GM19240 (cell line): Measurements from ENCODE around the gene HSPB3.
"Not testable (repeated sequence)": the region's sequence is repeated elsewhere in the genome, so short reads cannot be mapped to it uniquely, and the experiment has no call there.

Experiments
- DNase-seq: peaks from one replicate; pipeline ENCODE4 v3.0.0; 2011; ENCODE audit warnings: low spot score; ENCODE audit not compliant: insufficient read length

HSPB3 gene

DNA sequence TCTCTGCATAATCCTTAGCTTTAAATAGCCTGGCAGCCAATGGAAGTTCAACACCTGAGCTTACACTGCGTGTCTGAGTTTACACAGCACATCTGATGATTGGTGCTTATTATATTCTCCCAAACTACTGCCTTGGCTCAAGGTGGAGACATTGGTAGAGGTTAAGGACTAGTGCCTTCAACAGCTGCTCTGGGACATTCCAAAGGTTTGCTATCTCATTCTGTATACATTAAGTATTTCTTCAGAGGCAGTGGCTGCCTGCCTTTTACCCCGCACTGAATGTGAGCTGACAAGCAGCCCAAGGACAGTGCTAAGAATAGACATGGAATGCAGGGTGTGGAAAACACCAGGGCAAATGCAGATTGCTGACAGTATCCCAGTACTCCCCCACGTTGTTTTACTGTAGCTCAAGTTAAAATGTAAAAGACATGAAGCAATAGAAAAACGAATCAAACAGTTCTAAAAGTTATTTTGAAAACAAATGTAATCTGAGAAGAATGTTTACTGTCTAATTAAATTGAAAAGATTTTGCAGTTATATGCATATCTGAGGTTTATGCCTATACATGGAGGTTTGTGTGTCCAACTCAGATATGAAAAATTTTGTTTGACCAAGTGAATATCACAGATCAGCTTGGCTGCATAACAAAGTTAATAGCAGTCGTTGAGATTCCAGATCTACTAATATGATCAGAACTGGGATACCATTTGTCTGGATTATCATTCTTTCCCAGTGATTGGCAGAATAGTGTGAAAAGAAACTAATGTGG, 1.8 kb downstream of the HSPB3 start:
- DNase-seq: no peak

DNA sequence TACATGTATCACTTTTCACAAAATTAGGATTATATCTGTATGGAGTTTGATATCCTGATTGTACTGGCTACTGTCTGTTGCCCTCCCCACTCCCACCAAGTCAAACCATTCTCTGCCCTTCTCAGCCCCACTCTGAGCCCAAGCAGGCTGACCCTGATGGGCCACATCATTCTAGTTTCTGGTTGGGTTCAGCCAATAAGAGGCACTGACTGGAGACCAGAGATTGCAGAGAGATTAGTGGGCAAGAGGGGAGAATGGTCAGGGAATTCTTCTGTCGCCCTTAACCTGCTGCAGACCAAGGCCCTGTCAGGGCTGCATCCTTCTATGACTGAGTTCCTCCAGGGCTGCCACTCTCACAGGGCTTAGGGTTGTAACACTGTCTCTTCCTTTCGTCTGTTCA, 2.7 kb downstream of the HSPB3 start:
- no peak for DNase-seq

GRCh38 chr5:54460181-54460919, 4.9 kb downstream of the HSPB3 start:
- no peak for DNase-seq

DNA sequence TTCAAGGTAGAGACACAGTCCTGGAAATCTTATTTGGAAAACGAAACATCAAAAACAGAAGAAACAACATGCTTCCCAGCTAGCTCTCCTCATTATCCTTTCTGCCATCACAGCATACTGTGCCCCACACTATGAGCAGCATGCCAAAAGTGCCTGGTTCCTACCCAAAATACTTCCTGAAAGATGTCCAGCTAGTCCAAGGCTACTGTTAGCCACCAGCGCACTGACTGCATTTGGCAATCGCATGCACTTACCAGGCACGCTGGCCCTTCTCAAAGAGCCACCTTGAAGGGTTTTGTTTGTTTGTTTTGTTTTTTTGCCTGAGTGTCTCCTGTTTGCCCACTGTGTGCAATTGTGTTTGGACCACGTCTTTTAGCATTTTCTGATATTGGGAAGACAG, 6.8 kb downstream of the HSPB3 start:
- DNase-seq: no peak

DNA sequence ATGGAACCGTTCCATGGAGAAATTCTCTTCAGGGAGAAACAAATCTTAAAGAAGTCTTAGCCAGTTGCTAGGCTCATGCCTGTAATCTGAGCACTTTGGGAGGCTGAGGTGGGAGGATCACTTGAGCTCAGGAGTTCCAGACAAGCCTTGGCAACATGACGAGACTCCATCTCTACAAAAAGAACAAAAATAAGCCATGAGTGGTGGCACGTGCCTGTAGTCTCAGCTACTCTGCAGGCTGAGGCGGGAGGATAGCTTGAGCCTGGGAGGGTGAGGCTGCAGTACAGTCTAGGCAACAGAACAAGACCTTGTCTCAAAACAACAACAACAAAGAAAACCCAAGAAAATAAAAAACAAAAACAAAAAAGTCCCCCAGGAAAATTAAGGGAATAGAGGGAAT, 8.2 kb downstream of the HSPB3 start:
- DNase-seq: no peak

DNA sequence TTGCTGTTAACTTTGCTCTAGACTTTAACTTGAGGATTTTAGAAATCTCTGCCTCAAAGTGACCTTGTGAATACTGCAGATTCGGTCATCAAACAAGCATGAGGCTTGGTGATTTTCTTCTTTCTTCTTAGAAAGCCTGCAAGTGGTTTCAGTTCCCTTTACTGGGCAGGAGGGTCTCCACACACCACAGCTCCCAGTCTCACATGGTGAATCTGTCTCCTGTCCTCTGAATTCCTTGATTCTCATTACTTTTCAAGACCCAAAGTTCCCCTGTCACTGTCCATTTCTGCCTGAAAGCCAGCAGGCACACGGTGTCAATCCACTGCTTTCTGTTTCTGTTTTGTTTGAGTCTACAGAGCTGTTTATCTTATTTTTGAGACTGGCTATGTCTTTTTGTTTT, 14.1 kb downstream of the HSPB3 start:
- peak; percentile 24 for DNase-seq

- DNase-seq: no peak
Observed at GRCh38 chr5:54470128-54470527, 14.6 kb downstream of the HSPB3 start.

- DNase-seq: no peak
Observed at GRCh38 chr5:54470677-54471076, 15.2 kb downstream of the HSPB3 start.

- no peak for DNase-seq
Observed at GRCh38 chr5:54471398-54471797, 15.9 kb downstream of the HSPB3 start.

DNA sequence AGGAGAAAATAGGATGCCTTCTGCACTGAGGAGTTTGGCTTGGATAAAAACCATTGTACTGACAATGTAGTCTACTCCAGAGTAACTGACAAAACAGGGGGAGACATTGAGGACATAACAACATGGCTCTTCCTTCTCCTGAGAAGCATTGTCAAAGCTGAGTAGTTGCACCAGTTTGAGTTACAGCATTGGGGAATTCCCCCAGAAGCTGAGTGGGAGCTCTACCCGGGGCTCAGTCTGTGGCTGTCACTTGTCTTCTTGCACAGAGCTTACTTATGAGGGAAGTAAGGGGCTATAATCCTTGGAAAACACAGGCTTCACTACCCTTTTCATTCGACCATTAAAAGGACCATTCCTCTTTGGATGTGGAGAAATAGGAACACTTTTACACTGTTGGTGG, 21.2 kb downstream of the HSPB3 start:
- DNase-seq: no peak

DNA sequence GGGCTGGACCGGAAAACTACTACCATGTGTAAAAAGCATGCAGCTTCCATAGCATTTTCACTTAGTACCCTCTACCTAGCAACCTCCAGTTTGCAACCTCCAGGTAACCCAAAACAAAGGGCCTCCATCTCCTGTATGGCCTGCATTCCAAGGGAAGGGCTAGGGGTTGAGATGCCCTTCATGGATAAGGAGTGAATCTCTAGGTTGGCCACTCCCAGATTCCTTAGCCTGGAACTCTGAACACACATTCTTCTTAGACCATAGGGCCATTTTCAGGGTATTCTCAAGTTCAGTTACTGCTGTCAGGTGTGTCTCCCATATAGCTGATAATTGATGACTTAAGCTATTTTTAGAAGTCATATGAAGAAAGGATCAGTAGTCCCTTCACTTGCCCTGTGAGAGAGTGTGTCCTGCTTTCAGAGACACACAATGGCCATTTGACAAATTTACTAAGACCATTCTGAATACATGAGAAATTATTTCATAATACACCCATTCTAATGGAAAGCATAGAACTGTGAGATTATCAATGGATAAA, 22.5 kb downstream of the HSPB3 start:
- DNase-seq: no peak

GRCh38 chr5:54480296-54480695, 24.8 kb downstream of the HSPB3 start:
- DNase-seq: no peak

DNA sequence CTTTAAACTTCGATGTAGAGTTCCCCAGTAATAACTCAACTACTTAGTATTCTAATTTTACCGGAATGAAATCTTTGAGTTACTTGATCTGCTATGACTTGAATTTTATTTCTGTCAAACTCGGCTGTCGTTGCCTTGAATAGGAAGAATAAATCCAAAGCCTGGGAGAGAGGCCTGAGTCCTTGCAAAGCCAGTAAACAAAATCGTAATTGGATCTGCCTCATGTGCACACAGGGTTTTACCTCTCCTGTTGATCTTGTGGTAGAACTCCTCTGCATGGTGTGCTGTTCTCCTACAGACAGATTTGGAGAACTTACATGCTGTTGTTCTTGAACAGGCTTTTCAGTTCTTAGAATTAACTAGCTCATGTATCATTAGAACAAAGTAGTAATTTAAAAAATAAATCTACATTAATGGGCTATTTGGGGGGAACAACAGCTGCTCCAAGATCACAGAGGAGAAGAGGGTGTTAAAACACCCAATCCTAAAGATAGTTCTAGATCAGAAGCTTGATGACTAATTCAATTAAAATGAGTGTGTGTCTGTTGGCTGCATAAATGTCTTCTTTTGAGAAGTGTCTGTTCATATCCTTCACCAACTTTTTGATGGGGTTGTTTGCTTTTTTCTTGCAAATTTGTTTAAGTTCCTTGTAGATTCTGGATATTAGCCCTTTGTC, 28.9 kb downstream of the HSPB3 start:
- DNase-seq: no peak

DNA sequence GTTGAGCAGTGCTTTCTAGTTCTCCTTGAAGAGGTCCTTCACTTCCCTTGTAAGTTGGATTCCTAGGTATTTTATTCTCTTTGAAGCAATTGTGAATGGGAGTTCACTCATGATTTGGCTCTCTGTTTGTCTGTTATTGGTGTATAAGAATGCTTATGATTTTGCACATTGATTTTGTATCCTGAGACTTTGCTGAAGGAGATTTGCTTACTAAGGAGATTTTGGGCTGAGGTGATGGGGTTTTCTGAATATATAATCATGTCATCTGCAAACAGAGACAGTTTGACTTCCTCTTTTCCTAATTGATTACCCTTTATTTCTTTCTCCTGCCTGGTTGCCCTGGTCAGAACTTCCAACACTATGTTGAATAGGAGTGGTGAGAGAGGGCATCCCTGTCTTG, 30.2 kb downstream of the HSPB3 start:
- not testable (repeated sequence) for DNase-seq

- DNase-seq: not testable (repeated sequence)
Observed at GRCh38 chr5:54489648-54489979, 34.1 kb downstream of the HSPB3 start.

GRCh38 chr5:54491326-54491725, 35.8 kb downstream of the HSPB3 start:
- no peak for DNase-seq

DNA sequence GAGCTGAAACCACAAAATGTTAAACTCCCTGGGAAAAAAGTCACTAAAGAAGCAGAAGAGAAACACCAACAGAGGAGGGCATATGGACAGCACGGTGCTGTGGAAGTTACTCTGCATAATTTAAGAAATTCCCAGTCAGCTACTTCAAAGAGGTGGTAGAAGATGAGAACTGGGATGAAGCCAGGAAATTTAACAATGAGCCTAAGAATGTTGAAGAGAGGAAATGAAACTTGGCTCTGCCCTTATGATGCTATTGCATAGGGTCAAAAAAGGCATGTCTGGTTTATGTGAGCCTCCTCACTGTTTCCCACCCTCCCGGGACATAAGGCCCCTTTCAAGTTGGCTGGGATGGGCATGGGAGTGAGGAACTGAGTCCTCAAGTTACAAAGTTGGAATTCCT, 36.7 kb downstream of the HSPB3 start:
- DNase-seq: no peak

- no peak for DNase-seq
Observed at GRCh38 chr5:54495027-54495426, 39.5 kb downstream of the HSPB3 start.
